RWPE1 (cell line): Measurements from ENCODE around the gene SLC25A28.

Experiments used
- CTCF ChIA-PET: fragments of 350-600 bp; sonication (Branson Sonifier 250); formaldehyde crosslinking; extraction: SDS; loops from one replicate; lab custom pipeline; 2021; lab: Yijun Ruan, JAX
- POLR2A ChIA-PET: fragments of 400-600 bp; formaldehyde crosslinking; extraction: SDS; loops from one replicate; lab custom pipeline; 2020; ENCODE audit warnings: antibody characterized with exemption; ENCODE audit not compliant: low non-redundant PET; lab: Yijun Ruan, JAX
- DNase-seq: peaks from one replicate; pipeline ENCODE4 v3.0.0; 2012; ENCODE audit warnings: low spot score
- H3K27ac ChIP-seq: fragments of 450-650 bp; 2 replicates; pipeline ENCODE4 v1.5.1; 2017
- CTCF ChIP-seq: fragments of 450-650 bp; conservative IDR thresholded peaks from 2 replicates; pipeline ENCODE4 v1.5.1; 2017; ENCODE audit warnings: low read depth, mild to moderate bottlenecking

SLC25A28 gene

GRCh38 chr10:99564361-99564760 lies 55.9 kb downstream of the SLC25A28 start:
- DNase-seq = no peak
- no peak overlapping the region for H3K27ac ChIP-seq
- TF ChIP-seq CTCF = no peak
- POLR2A ChIA-PET = no interaction called here
- CTCF ChIA-PET = no interaction called here

- DNase-seq = no peak
- no peak overlapping the region for H3K27ac ChIP-seq
- ChIA-PET CTCF (interaction anchor here (0.6 kb wide), 2 partner anchors 148 to 237 kb away, joined by 3 to 4 read pairs; no protein-coding TSS in a partner anchor), POLR2A (no interaction called here)
- no peak for TF ChIP-seq CTCF
These were observed 57.6 kb downstream of the SLC25A28 start for GRCh38 chr10:99562631-99563030.
